VCaP (cell line): ENCODE data around the gene HDAC4.

Experiments used
- H3K27ac ChIP-seq: fragments of 450-650 bp; 2 replicates; pipeline ENCODE4 v1.5.1; 2017
- TF ChIP-seq, protein P1 (sequence below): fragments of 450-650 bp; conservative IDR thresholded peaks from 2 replicates; pipeline ENCODE4 v1.5.1; 2017; ENCODE audit warnings: mild to moderate bottlenecking, moderate library complexity

HDAC4 gene

GRCh38 chr2:239371726-239372686 is 28.8 kb downstream of the HDAC4 start:
- no peak overlapping the region for H3K27ac ChIP-seq
- TF ChIP-seq, protein P1, sequence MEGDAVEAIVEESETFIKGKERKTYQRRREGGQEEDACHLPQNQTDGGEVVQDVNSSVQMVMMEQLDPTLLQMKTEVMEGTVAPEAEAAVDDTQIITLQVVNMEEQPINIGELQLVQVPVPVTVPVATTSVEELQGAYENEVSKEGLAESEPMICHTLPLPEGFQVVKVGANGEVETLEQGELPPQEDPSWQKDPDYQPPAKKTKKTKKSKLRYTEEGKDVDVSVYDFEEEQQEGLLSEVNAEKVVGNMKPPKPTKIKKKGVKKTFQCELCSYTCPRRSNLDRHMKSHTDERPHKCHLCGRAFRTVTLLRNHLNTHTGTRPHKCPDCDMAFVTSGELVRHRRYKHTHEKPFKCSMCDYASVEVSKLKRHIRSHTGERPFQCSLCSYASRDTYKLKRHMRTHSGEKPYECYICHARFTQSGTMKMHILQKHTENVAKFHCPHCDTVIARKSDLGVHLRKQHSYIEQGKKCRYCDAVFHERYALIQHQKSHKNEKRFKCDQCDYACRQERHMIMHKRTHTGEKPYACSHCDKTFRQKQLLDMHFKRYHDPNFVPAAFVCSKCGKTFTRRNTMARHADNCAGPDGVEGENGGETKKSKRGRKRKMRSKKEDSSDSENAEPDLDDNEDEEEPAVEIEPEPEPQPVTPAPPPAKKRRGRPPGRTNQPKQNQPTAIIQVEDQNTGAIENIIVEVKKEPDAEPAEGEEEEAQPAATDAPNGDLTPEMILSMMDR: no peak

- H3K27ac ChIP-seq: no peak overlapping the region
- TF ChIP-seq, protein P1: no peak
Measured at GRCh38 chr2:239370876-239371725, 29.7 kb downstream of the HDAC4 start.

GRCh38 chr2:239370403-239370802 is 30.4 kb downstream of the HDAC4 start:
- TF ChIP-seq, protein P1: no peak
- 0 out of 2 replicates have a peak overlapping the region, but pooled peaks have one; percentile 9 for H3K27ac ChIP-seq

GRCh38 chr2:239369631-239370161 is 31.1 kb downstream of the HDAC4 start:
- TF ChIP-seq, protein P1: no peak
- no peak overlapping the region for H3K27ac ChIP-seq

DNA sequence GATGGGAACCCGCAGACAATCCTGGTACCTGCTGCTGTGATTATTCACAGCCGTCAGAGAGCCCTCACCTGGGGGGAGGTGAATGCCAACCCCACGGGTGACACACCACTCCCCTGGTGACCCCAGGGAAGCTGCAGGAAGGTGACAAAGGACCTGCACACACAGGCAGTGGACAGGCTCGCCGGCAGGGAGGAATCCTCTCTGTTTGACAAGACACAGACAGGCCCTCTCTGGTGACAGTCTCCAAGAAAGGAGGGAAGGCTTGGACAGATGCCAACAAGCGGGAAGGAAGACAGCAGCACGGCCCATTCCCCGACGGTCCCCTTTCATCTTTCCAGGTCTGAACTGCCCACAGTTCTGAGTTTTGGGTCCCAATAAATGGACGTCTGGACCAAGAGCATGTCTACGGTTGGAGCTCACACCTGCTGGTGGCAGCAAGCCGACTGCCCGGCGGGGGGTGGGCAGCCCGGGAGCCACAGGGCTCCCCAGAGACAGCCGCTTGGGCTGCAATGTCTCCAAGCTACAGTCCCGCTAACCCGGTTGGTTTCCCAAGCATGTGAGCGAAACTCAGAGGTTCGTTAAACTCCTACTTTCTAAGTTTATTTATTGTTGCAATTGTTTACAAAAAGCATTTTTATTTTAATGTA is 31.8 kb downstream of the HDAC4 start:
- H3K27ac ChIP-seq: no peak overlapping the region
- TF ChIP-seq, protein P1: no peak

GRCh38 chr2:239368321-239368720 is 32.5 kb downstream of the HDAC4 start:
- TF ChIP-seq, protein P1: no peak
- no peak overlapping the region for H3K27ac ChIP-seq
